ENCODE results near the gene ADGRG2.

The ADGRG2 gene

GRCh38 chrX:18941896-18942295, 180.4 kb downstream of the ADGRG2 start:
- no peak for DNase-seq (ENCODE audit: low read depth, low spot score)
- Histone ChIP-seq H3K9me3 (ENCODE audit: control insufficient read depth, insufficient read depth, low read length) (no peaks in the 10 kb centered on the region), H3K27me3 (ENCODE audit: control insufficient read depth, insufficient read depth, low read length) (no peaks in the 10 kb centered on the region), H3K4me1 (ENCODE audit: control insufficient read depth, insufficient read depth, low read length) (no peaks in the 10 kb centered on the region; the same call in 1 of the 2 replicates), H3K4me3 (ENCODE audit: low read length) (no peak overlapping the region), H3K27ac (ENCODE audit: low read length) (no peak overlapping the region), H3K36me3 (ENCODE audit: control insufficient read depth, insufficient read depth, low read length) (no peaks in the 10 kb centered on the region)
- WGBS (ENCODE audit: insufficient coverage, insufficient read length), result no CpG with 5 or more reads among the region's 2 CpGs

Measured in iPS DF 6.9 (cell line).